K562 (cell line): ENCODE measurements around the gene PRKD1. TPM values are rescaled to one million over a fixed set of nuclear protein-coding genes. Genes with fewer than 3 reads are reported as not detected.

Source experiments
- ATAC-seq: fragments of 200-7000 bp; cut with Tn5 transposase; 3 replicates; pipeline ENCODE4 v1.9.1; 2020; ENCODE audit warnings: moderate library complexity
- BruUV-seq: library from RNA; stranded (reverse); fragments of 400-500 nt; replicated peaks from 2 replicates; lab custom pipeline; 2021; lab: Mats Ljungman, UMichigan
- CTCF ChIA-PET: fragments of 300-600 bp; formaldehyde crosslinking; extraction: SDS; loops from one replicate; lab custom pipeline; 2021; ENCODE audit warnings: low intra/inter-chr PET ratio; lab: Yijun Ruan, JAX
- POLR2A ChIA-PET: fragments of 300-600, 350-650 bp; sonication (Branson Sonifier 250); formaldehyde crosslinking; extraction: SDS; loops from one replicate; lab custom pipeline; 2021; ENCODE audit warnings: antibody characterized with exemption, inconsistent platforms; lab: Yijun Ruan, JAX
- DNase-seq, 4 experiments: peaks; one replicate each; pipeline versions ENCODE4 v3.0.0 to v3.0.0-alpha.2; 2011 to 2018; ENCODE audit warnings: low spot score in 3 of 4, mixed read lengths in 3 of 4; ENCODE audit errors: extremely low read depth in 1 of 4
- FAIRE-seq: peaks from 2 replicates; lab custom pipeline; 2011; peaks lifted over from hg19 to GRCh38; lab: Jason Lieb, UNC
- H2AFZ ChIP-seq: 2 replicates; pipeline ENCODE4 v1.6.0; 2011; ENCODE audit warnings: low read depth, low read length, control low read depth, inconsistent platforms
- H3K27ac ChIP-seq: fragments of 200-600 bp; 3 replicates; pipeline ENCODE4 v1.8.0; 2011; ENCODE audit warnings: low read depth, mild to moderate bottlenecking, control low read depth, inconsistent platforms, low read length, moderate library complexity, mixed read lengths; ENCODE audit errors: extremely low read depth
- H3K27me3 ChIP-seq, 2 experiments: fragments of 300-600 bp in 1 of 2; 2 replicates in 1 of 2; 3 replicates in 1 of 2; pipeline versions ENCODE4 v1.6.0 to v1.8.0; 2011; ENCODE audit warnings: inconsistent platforms in 2 of 2, low read length in 2 of 2, mild to moderate bottlenecking in 1 of 2, mixed read lengths in 1 of 2, moderate library complexity in 1 of 2; ENCODE audit not compliant: control insufficient read depth in 2 of 2, insufficient read depth in 2 of 2
- H3K36me3 ChIP-seq: fragments of 300-600 bp; 3 replicates; pipeline ENCODE4 v1.8.0; 2011; ENCODE audit warnings: mild to moderate bottlenecking, low read length, inconsistent platforms; ENCODE audit not compliant: control insufficient read depth, insufficient read depth
- H3K4me1 ChIP-seq, 2 experiments: fragments of 200-600 bp in 1 of 2; replicated peaks in 1 of 2; 2 replicates in 1 of 2; 3 replicates in 1 of 2; pipeline versions ENCODE4 v1.5.1 to v1.8.0; 2011; ENCODE audit warnings: inconsistent platforms in 2 of 2, low read length in 2 of 2, mild to moderate bottlenecking in 1 of 2, mixed read lengths in 1 of 2, moderate library complexity in 1 of 2; ENCODE audit not compliant: control insufficient read depth in 2 of 2, insufficient read depth in 2 of 2
- H3K4me2 ChIP-seq: 2 replicates; pipeline ENCODE4 v1.6.1; 2011; ENCODE audit warnings: low read length, control low read depth, inconsistent platforms, mixed read lengths; ENCODE audit not compliant: insufficient read depth
- H3K4me3 ChIP-seq: fragments of 200-600 bp; sonication (generic), shearing (Covaris generic); 2 replicates; pipeline ENCODE4 v1.5.1; 2016; ENCODE audit warnings: control low read depth, inconsistent platforms
- H3K79me2 ChIP-seq: fragments of 200-600 bp; 3 replicates; pipeline ENCODE4 v1.8.0; 2011; ENCODE audit warnings: low read length, inconsistent platforms; ENCODE audit not compliant: control insufficient read depth, insufficient read depth
- H3K9ac ChIP-seq, 2 experiments: 2 replicates each; pipeline versions ENCODE4 v1.6.0 to v1.6.1; 2011; ENCODE audit warnings: low read depth in 2 of 2, low read length in 2 of 2, control low read depth in 1 of 2, inconsistent platforms in 1 of 2, mild to moderate bottlenecking in 1 of 2, mixed read lengths in 1 of 2; ENCODE audit not compliant: insufficient read depth in 1 of 2
- H3K9me1 ChIP-seq: one replicate; pipeline ENCODE4 v1.6.0; 2011; ENCODE audit warnings: inconsistent platforms, mild to moderate bottlenecking, low read length, moderate library complexity; ENCODE audit not compliant: control insufficient read depth, insufficient read depth
- H3K9me3 ChIP-seq: replicated peaks from 2 replicates; pipeline ENCODE4 v1.5.1; 2011; ENCODE audit warnings: low read depth, low read length, inconsistent platforms; ENCODE audit not compliant: control insufficient read depth, insufficient read depth
- H4K20me1 ChIP-seq: replicated peaks from 2 replicates; pipeline ENCODE4 v1.6.1; 2011; ENCODE audit warnings: low read length, inconsistent platforms, mixed read lengths; ENCODE audit not compliant: control insufficient read depth, insufficient read depth
- CBX3 ChIP-seq, 2 experiments: IDR thresholded peaks; 1 replicate in 1 of 2; 2 replicates in 1 of 2; pipeline ENCODE4 v1.6.1; 2012; ENCODE audit warnings: inconsistent platforms in 2 of 2, low read length in 2 of 2, borderline replicate concordance in 1 of 2, control low read depth in 1 of 2
- EGR1 ChIP-seq: fragments of 450-650 bp; conservative IDR thresholded peaks from 2 replicates; pipeline ENCODE4 v1.6.1; 2017; ENCODE audit warnings: mild to moderate bottlenecking
- FOXJ2 ChIP-seq: fragments of 200-800 bp; sonication (Bioruptor generic); IDR thresholded peaks from 2 replicates; pipeline ENCODE4 v1.6.1; 2016; ENCODE audit warnings: missing genetic modification characterization, missing compliant biosample characterization
- NCOA2 ChIP-seq, 2 experiments: fragments of 450-650 bp; IDR thresholded peaks; 2 replicates each; pipeline ENCODE4 v1.6.1; 2018; ENCODE audit warnings: mild to moderate bottlenecking in 2 of 2, moderate library complexity in 1 of 2; ENCODE audit not compliant: partially characterized antibody in 2 of 2
- POLR2G ChIP-seq: fragments of 200-400 bp; formaldehyde crosslinking; IDR thresholded peaks from 2 replicates; pipeline ENCODE4 v1.6.1; 2017; ENCODE audit warnings: low read depth, mild to moderate bottlenecking, antibody characterized with exemption, low read length, moderate library complexity
- SMAD2 ChIP-seq: fragments of 150-350 bp; IDR thresholded peaks from 2 replicates; pipeline ENCODE4 v1.6.1; 2014; ENCODE audit warnings: low read depth, mild to moderate bottlenecking, low read length
- SMAD3 ChIP-seq: fragments of 450-650 bp; formaldehyde crosslinking; conservative IDR thresholded peaks from 2 replicates; pipeline ENCODE4 v1.4.0; 2020; ENCODE audit warnings: mild to moderate bottlenecking
- SMAD4 ChIP-seq: fragments of 250-450 bp; sonication (Bioruptor Pico); conservative IDR thresholded peaks from 2 replicates; pipeline ENCODE4 v1.8.0; 2021; ENCODE audit warnings: inconsistent platforms, mild to moderate bottlenecking, moderate library complexity
- SREBF2 ChIP-seq: sonication (generic); formaldehyde crosslinking; IDR thresholded peaks from 2 replicates; pipeline ENCODE4 v1.4.0; 2020; ENCODE audit warnings: mild to moderate bottlenecking, missing genetic modification reagents
- ZFP30 ChIP-seq: fragments of 250-450 bp; sonication (Bioruptor Pico); IDR thresholded peaks from 2 replicates; pipeline ENCODE4 v1.8.0; 2022; ENCODE audit warnings: moderate library complexity, mild to moderate bottlenecking, inconsistent platforms, borderline replicate concordance
- WGBS: fragments of 100-300 bp; shearing (Covaris generic); methylation state at CpG from one replicate; pipeline ENCODE4 v1.1.6; 2016; ENCODE audit warnings: low coverage, mixed read lengths; ENCODE audit not compliant: insufficient coverage; ENCODE audit errors: missing lambda C conversion rate; 5-methylcytosine and 5-hydroxymethylcytosine counted together
- in situ Hi-C: fragments of 300-500 bp; cut with MboI; formaldehyde crosslinking; loops from 4 replicates; pipeline ENCODE4 v1.15.0; 2018; ENCODE audit warnings: inconsistent platforms, mixed read lengths
- intact Hi-C: fragments of 100-400 bp; cut with micrococcal nuclease; formaldehyde crosslinking; loops from 2 replicates; pipeline ENCODE4 v1.14.2; 2022
- polyA plus RNA-seq, 8 experiments: library from polyadenylated mRNA; depleted of rRNA in 4 of 8; stranded (reverse) in 5 of 8; unstranded in 3 of 8; fragments of >200 nt; fragmentation: Nextera tagmentation in 2 of 8; fragmentation: Illumina TruSeq in 1 of 8; extraction: Ambion mirVana in 2 of 8; extraction: Trizol in 1 of 8; gene quantifications; 2 replicates each; pipeline versions ENCODE4 v1.2.1 to v1.2.3, GENCODE V29; 2011 to 2014; ENCODE audit warnings: inconsistent platforms in 1 of 8, missing spikeins in 1 of 8
- total RNA-seq, 7 experiments: library from RNA; depleted of rRNA in 6 of 7; stranded (reverse); fragments of >200 nt in 6 of 7; fragmentation: Illumina TruSeq in 2 of 7; extraction: Trizol in 2 of 7; gene quantifications; 2 replicates each; pipeline versions ENCODE4 v1.2.1 to v1.2.3, GENCODE V29; 2011 to 2021; ENCODE audit warnings: low replicate concordance in 1 of 7
- TF ChIP-seq, protein P1 (sequence below): fragments of 250-450 bp; sonication (Bioruptor Pico); IDR thresholded peaks from 2 replicates; pipeline ENCODE4 v1.8.0; 2021; ENCODE audit warnings: moderate library complexity, mild to moderate bottlenecking, inconsistent platforms
- TF ChIP-seq, protein P2 (sequence below), 2 experiments: fragments of 450-650 bp; IDR thresholded peaks; 2 replicates each; pipeline ENCODE4 v1.6.1; 2016; ENCODE audit warnings: mild to moderate bottlenecking in 2 of 2, borderline replicate concordance in 1 of 2, low read depth in 1 of 2, moderate library complexity in 1 of 2

The PRKD1 gene
- total and polyA plus RNA-seq, 9 of the 15 experiments (the other 6 are each of a cell fraction or from before 2014, with no cell fraction given): 0.04 to 0.25 (median 0.13) TPM; not detected in 1

DNA sequence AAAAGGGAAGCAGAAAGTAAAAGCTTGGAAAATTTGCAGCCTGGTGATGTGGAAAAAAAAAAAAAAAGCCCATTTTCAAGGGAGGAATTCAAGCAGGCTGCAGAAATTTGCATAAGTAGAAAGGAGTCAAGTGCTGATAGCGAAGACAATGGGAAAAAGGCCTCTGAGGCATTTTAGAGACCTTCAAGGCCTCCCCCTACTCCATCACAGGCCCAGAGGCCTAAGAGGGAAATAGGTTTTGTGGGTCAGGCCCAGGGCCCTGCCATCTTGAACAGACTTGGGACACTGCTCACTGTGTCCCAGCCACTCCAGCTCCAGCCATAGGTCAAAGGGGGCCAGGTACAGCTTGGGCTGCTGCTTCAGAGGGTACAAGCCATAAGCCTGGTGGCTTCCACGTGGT lies 13.8 kb upstream of the PRKD1 start:
- no peak overlapping the region for H3K4me3 ChIP-seq
- CTCF ChIA-PET: no interaction called here
- POLR2A ChIA-PET: no interaction called here
- H3K27me3 ChIP-seq: no peaks in the 10 kb centered on the region
- H3K27ac ChIP-seq: no peak overlapping the region
- H3K36me3 ChIP-seq: no peaks in the 10 kb centered on the region
- ATAC-seq (no peak), DNase-seq (no peak), FAIRE-seq (no peak)
- intact Hi-C loops: no loop called here
- no peaks in the 10 kb centered on the region for H3K9me3 ChIP-seq
- H4K20me1 ChIP-seq: no peaks in the 10 kb centered on the region
- no peaks in the 10 kb centered on the region for H3K9me1 ChIP-seq
- 6% methylated on average over 2 of the region's 2 CpGs for WGBS
- H3K4me1 ChIP-seq: no peaks in the 10 kb centered on the region
- no peak overlapping the region for H3K9ac ChIP-seq
- no peak overlapping the region for H3K4me2 ChIP-seq
- TF ChIP-seq NCOA2 (IDR thresholded peaks at IDR 0.05; ENCODE audit: partially characterized antibody in 2 of 2) (no peak), EGR1 (no peak), ZFP30 (CRISPR knock-in tag) (no peak), POLR2G (no peak), SMAD3 (CRISPR knock-in tag) (no peak), SREBF2 (CRISPR knock-in tag) (no peak), FOXJ2 (tag) (no peak), SMAD4 (CRISPR knock-in tag) (no peak), SMAD2 (no peak), CBX3 (IDR thresholded peaks at IDR 0.05; ENCODE audit: borderline replicate concordance in 1 of 2, low read length in 2 of 2) (no peak)
- TF ChIP-seq, protein P1, sequence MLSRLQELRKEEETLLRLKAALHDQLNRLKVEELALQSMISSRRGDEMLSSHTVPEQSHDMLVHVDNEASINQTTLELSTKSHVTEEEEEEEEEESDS (CRISPR knock-in tag): no peak
- TF ChIP-seq, protein P2, sequence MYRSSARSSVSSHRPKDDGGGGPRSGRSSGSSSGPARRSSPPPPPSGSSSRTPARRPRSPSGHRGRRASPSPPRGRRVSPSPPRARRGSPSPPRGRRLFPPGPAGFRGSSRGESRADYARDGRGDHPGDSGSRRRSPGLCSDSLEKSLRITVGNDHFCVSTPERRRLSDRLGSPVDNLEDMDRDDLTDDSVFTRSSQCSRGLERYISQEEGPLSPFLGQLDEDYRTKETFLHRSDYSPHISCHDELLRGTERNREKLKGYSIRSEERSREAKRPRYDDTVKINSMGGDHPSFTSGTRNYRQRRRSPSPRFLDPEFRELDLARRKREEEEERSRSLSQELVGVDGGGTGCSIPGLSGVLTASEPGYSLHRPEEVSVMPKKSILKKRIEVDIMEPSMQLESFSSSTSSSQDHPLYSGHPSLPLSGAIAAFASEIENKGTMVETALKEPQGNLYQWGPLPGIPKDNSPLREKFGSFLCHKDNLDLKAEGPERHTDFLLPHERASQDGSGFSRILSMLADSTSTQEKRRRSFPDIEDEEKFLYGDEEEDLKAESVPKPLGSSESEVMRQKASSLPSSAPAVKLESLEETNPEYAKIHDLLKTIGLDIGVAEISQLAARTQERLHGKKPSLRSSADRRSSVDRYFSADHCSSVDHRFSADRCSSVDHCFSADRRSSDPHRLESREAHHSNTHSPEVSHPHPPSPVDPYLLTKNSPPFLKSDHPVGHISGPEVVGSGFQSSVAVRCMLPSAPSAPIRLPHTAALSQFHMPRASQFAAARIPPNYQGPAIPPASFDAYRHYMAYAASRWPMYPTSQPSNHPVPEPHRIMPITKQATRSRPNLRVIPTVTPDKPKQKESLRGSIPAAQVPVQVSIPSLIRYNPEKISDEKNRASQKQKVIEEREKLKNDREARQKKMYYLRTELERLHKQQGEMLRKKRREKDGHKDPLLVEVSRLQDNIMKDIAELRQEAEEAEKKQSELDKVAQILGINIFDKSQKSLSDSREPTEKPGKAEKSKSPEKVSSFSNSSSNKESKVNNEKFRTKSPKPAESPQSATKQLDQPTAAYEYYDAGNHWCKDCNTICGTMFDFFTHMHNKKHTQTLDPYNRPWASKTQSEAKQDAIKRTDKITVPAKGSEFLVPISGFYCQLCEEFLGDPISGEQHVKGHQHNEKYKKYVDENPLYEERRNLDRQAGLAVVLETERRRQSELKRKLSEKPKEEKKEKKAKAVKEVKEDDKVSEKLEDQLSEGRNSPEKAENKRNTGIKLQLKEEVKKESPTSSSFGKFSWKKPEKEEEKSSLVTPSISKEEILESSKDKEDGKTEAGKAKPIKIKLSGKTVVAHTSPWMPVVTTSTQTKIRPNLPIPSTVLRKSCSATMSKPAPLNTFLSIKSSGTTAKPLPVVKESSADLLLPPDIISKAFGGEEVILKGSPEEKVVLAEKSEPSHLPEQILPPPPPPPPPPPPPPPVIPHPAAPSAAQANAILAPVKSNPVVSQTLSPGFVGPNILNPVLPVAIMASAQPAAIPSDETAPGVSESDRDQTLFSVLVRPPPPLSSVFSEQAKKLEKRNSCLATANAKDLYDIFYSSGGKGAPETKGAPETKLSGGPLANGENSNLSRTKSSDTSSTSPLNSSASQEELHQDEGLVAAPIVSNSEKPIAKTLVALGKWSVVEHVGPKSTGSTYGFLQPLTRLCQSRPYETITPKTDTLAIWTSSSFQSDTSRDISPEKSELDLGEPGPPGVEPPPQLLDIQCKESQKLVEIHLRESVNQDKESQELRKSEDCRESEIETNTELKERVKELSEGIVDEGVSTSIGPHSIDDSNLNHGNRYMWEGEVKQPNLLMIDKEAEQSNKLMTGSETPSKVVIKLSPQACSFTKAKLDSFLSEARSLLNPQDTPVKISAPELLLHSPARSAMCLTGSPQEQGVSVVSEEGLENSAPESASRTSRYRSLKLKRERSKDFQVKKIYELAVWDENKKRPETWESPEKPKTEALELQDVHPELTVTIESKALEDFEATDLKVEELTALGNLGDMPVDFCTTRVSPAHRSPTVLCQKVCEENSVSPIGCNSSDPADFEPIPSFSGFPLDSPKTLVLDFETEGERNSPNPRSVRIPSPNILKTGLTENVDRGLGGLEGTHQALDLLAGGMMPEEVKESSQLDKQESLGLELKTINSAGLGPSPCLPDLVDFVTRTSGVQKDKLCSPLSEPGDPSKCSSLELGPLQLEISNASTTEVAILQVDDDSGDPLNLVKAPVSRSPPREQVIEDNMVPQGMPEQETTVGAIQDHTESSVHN (IDR thresholded peaks at IDR 0.05; ENCODE audit: borderline replicate concordance in 1 of 2, low read depth in 1 of 2): no peak
- H3K79me2 ChIP-seq: no peaks in the 10 kb centered on the region
- BruUV-seq: no TSS peak
- no peak overlapping the region for H2AFZ ChIP-seq
- in situ Hi-C loops: no loop called here
